ENCODE measurements around the gene TIMD4.

DNA sequence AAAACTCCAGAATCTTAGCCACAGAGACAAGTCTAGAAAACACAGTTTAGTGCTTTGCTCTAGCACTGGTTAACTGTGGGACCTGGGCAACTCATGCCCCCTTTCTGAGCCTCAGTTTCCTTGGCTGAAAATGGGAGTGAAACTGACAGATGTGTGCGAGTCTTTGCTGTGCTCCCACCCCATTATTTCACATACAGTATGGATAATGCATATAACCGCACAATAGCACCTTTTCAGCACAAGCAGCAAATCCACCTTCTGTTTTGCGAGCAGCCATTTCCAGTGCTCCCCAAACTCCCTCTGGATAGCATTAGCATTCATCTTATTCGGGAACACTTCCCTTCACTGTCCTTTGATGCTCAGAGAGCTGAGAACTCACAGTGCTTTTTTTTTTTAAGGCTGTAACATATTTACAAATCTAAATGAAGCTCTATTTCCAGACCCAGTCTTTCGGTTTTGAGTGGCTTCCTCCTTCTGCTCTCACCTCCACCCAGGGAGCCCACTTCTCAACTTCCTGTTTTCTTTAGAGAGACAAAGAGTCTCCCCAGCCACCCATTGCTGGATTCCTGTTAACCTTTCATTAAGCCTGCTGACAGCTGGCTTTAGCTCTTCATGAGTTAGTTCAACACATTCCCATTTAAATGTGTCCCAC is 49.2 kb downstream of the TIMD4 start:
- TF ChIP-seq YY1 (IDR thresholded peaks at IDR 0.05; ENCODE audit: insufficient read depth, insufficient replicate concordance, low read depth, low read length): no peak
- TF ChIP-seq ZBTB1 (CRISPR knock-in tag; IDR thresholded peaks at IDR 0.05; ENCODE audit: borderline replicate concordance): no peak
- TF ChIP-seq TCF7L2 (IDR thresholded peaks at IDR 0.05; ENCODE audit: low read depth, low read length): no peak
- no peak for TF ChIP-seq POLR2A (IDR thresholded peaks at IDR 0.05; ENCODE audit: insufficient read depth in 1 of 2, low read depth in 2 of 2, low read length in 2 of 2)
- TF ChIP-seq PHB2 (IDR thresholded peaks at IDR 0.05; ENCODE audit: partially characterized antibody): no peak
- TF ChIP-seq, protein P1, sequence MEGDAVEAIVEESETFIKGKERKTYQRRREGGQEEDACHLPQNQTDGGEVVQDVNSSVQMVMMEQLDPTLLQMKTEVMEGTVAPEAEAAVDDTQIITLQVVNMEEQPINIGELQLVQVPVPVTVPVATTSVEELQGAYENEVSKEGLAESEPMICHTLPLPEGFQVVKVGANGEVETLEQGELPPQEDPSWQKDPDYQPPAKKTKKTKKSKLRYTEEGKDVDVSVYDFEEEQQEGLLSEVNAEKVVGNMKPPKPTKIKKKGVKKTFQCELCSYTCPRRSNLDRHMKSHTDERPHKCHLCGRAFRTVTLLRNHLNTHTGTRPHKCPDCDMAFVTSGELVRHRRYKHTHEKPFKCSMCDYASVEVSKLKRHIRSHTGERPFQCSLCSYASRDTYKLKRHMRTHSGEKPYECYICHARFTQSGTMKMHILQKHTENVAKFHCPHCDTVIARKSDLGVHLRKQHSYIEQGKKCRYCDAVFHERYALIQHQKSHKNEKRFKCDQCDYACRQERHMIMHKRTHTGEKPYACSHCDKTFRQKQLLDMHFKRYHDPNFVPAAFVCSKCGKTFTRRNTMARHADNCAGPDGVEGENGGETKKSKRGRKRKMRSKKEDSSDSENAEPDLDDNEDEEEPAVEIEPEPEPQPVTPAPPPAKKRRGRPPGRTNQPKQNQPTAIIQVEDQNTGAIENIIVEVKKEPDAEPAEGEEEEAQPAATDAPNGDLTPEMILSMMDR (CRISPR knock-in tag; IDR thresholded peaks at IDR 0.05): no peak
- no peak for TF ChIP-seq POGZ (CRISPR knock-in tag; IDR thresholded peaks at IDR 0.05)
- TF ChIP-seq ZNF225 (CRISPR knock-in tag; IDR thresholded peaks at IDR 0.05): no peak
- no peak for TF ChIP-seq GABPB1 (CRISPR knock-in tag; IDR thresholded peaks at IDR 0.05)
- TF ChIP-seq PRPF4 (IDR thresholded peaks at IDR 0.05; ENCODE audit: low read depth, low read length, poor library complexity, severe bottlenecking): no peak
- TF ChIP-seq FOSL1 (CRISPR knock-in tag; IDR thresholded peaks at IDR 0.05; ENCODE audit: borderline replicate concordance): no peak
- TF ChIP-seq, protein P2, sequence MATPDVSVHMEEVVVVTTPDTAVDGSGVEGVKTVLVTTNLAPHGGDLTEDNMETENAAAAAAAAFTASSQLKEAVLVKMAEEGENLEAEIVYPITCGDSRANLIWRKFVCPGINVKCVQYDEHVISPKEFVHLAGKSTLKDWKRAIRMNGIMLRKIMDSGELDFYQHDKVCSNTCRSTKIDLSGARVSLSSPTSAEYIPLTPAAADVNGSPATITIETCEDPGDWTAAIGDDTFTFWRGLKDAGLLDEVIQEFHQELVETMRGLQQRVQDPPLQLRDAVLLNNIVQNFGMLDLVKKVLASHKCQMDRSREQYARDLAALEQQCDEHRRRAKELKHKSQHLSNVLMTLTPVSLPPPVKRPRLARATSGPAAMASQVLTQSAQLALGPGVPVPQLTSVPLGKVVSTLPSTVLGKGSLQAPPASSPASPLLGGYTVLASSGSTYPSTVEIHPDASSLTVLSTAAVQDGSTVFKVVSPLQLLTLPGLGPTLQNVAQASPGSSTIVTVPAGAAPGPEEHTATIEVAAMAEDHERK (CRISPR knock-in tag; IDR thresholded peaks at IDR 0.05; ENCODE audit: low read depth): no peak
- no peak for TF ChIP-seq SRSF1 (optimal IDR thresholded peaks at IDR 0.05; ENCODE audit: low read depth, low read length)
- no peak for TF ChIP-seq LCORL (IDR thresholded peaks at IDR 0.05)
- TF ChIP-seq LCORL (CRISPR knock-in tag; IDR thresholded peaks at IDR 0.05): no peak
